Hepatocyte (in vitro differentiated cells): ENCODE measurements around the gene SASH3. TPM values are rescaled to one million over a fixed set of nuclear protein-coding genes. Genes with fewer than 3 reads are reported as not detected.

Experiments used
- DNase-seq: peaks from one replicate; pipeline ENCODE4 v3.0.0-alpha.2; 2016; ENCODE audit warnings: low spot score
- H2AFZ ChIP-seq: fragments of 200-600 bp; sonication (generic); 2 replicates; pipeline ENCODE4 v1.6.0; 2016; ENCODE audit warnings: antibody characterized with exemption, mild to moderate bottlenecking
- H3K27ac ChIP-seq: fragments of 200-600 bp; sonication (generic); 2 replicates; pipeline ENCODE4 v1.5.1; 2016; ENCODE audit warnings: mild to moderate bottlenecking
- H3K27me3 ChIP-seq: fragments of 200-600 bp; sonication (generic); 2 replicates; pipeline ENCODE4 v1.6.1; 2016
- H3K36me3 ChIP-seq: fragments of 200-600 bp; sonication (generic); replicated peaks from 2 replicates; pipeline ENCODE4 v1.5.1; 2016; ENCODE audit warnings: low read depth; ENCODE audit not compliant: insufficient read depth
- H3K4me1 ChIP-seq: fragments of 200-600 bp; sonication (generic); 2 replicates; pipeline ENCODE4 v1.5.1; 2016; ENCODE audit warnings: mild to moderate bottlenecking, moderate library complexity; ENCODE audit not compliant: insufficient read depth
- H3K4me2 ChIP-seq: fragments of 200-600 bp; sonication (generic); 2 replicates; pipeline ENCODE4 v1.6.0; 2016
- H3K4me3 ChIP-seq: fragments of 200-600 bp; sonication (generic); 2 replicates; pipeline ENCODE4 v1.5.1; 2016; ENCODE audit warnings: mild to moderate bottlenecking
- H3K79me2 ChIP-seq: fragments of 200-600 bp; sonication (generic); 2 replicates; pipeline ENCODE4 v1.6.0; 2017; ENCODE audit warnings: mild to moderate bottlenecking
- H3K9me2 ChIP-seq: fragments of 200-600 bp; sonication (generic); replicated peaks from 2 replicates; pipeline ENCODE4 v1.6.0; 2017; ENCODE audit warnings: mild to moderate bottlenecking; ENCODE audit not compliant: insufficient read depth
- H3K9me3 ChIP-seq: fragments of 200-600 bp; sonication (generic); 2 replicates; pipeline ENCODE4 v1.5.1; 2016; ENCODE audit warnings: low read depth, mild to moderate bottlenecking
- H4K20me1 ChIP-seq: fragments of 200-600 bp; sonication (generic); 2 replicates; pipeline ENCODE4 v1.6.0; 2016; ENCODE audit warnings: mild to moderate bottlenecking; ENCODE audit not compliant: insufficient read depth, poor library complexity, severe bottlenecking
- EZH2 ChIP-seq: fragments of 200-600 bp; sonication (generic); IDR thresholded peaks from 2 replicates; pipeline ENCODE4 v1.6.1; 2016; ENCODE audit warnings: antibody characterized with exemption, mild to moderate bottlenecking, borderline replicate concordance
- EZH2phosphoT487 ChIP-seq: fragments of 200-600 bp; sonication (generic); IDR thresholded peaks from one replicate; pipeline ENCODE4 v1.6.1; 2018; ENCODE audit warnings: antibody characterized with exemption, mild to moderate bottlenecking, low read depth, moderate library complexity; ENCODE audit not compliant: unreplicated experiment, severe bottlenecking
- WGBS: methylation state at CpG from one replicate; pipeline ENCODE4 v1.1.6; 2016; ENCODE audit warnings: low lambda C conversion rate; ENCODE audit errors: missing lambda C conversion rate; 5-methylcytosine and 5-hydroxymethylcytosine counted together
- polyA plus RNA-seq: library from polyadenylated mRNA; unstranded; fragments of >200 nt; fragmentation: Nextera tagmentation; extraction: Ambion mirVana; gene quantifications from 2 replicates; pipeline ENCODE4 v1.2.1, GENCODE V29; 2016
- total RNA-seq: library from RNA; depleted of rRNA; stranded (reverse); fragments of >200 nt; gene quantifications from 2 replicates; pipeline ENCODE4 v1.2.3, GENCODE V29; 2014
- TF ChIP-seq, protein P1 (sequence below): fragments of 200-600 bp; sonication (generic); IDR thresholded peaks from 2 replicates; pipeline ENCODE4 v1.5.1; 2016; ENCODE audit warnings: antibody characterized with exemption, mild to moderate bottlenecking; ENCODE audit not compliant: poor library complexity

Gene SASH3
- total and polyA plus RNA-seq, 2 experiments from 2014 or later, result 0.31 to 0.67 TPM

DNA sequence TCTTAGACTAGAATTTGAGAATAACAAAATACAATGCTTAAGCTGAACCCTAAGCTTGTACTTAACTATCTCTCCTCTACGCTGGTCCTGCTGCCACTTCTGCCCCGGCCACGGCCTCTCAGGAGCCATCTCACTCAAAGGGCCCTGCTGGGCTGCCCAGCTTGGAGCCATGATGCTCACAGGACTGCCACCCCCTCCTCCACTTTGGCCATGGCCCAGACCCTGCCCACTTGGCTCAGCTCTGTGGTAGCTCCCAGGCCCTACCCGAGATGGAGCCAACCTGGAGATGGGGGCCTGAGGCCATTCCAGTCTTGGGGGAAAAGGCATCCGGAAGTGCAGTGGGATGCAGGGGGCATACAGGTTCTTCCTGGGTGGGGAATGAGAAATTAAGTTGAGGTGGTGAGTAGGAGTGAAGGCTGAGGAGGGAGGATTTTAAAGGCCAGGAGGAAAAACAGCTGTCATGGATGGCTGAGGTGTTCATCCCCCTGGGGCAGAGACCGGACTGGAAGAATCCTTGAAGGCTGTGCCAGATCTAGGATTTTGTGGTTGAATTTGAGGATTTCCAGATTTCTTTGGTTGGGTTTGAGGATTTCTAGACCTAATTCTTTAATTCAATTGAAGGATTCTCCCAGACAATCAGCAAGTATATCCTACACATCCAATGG lies 824 bp downstream of the SASH3 start:
- Histone ChIP-seq H3K9me2 (no peaks in the 10 kb centered on the region), H3K4me3 (no peak overlapping the region), H3K27me3 (no peaks in the 10 kb centered on the region), H3K27ac (no peak overlapping the region), H3K4me2 (no peak overlapping the region), H2AFZ (no peak overlapping the region), H3K36me3 (no peaks in the 10 kb centered on the region), H3K4me1 (no peaks in the 10 kb centered on the region), H4K20me1 (no peaks in the 10 kb centered on the region), H3K9me3 (no peaks in the 10 kb centered on the region), H3K79me2 (no peaks in the 10 kb centered on the region)
- no peak for DNase-seq
- TF ChIP-seq EZH2phosphoT487, result no peak
- TF ChIP-seq EZH2, result no peak
- TF ChIP-seq, protein P1, sequence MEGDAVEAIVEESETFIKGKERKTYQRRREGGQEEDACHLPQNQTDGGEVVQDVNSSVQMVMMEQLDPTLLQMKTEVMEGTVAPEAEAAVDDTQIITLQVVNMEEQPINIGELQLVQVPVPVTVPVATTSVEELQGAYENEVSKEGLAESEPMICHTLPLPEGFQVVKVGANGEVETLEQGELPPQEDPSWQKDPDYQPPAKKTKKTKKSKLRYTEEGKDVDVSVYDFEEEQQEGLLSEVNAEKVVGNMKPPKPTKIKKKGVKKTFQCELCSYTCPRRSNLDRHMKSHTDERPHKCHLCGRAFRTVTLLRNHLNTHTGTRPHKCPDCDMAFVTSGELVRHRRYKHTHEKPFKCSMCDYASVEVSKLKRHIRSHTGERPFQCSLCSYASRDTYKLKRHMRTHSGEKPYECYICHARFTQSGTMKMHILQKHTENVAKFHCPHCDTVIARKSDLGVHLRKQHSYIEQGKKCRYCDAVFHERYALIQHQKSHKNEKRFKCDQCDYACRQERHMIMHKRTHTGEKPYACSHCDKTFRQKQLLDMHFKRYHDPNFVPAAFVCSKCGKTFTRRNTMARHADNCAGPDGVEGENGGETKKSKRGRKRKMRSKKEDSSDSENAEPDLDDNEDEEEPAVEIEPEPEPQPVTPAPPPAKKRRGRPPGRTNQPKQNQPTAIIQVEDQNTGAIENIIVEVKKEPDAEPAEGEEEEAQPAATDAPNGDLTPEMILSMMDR, result no peak
- 93% methylated on average over 6 of the region's 6 CpGs for WGBS

DNA sequence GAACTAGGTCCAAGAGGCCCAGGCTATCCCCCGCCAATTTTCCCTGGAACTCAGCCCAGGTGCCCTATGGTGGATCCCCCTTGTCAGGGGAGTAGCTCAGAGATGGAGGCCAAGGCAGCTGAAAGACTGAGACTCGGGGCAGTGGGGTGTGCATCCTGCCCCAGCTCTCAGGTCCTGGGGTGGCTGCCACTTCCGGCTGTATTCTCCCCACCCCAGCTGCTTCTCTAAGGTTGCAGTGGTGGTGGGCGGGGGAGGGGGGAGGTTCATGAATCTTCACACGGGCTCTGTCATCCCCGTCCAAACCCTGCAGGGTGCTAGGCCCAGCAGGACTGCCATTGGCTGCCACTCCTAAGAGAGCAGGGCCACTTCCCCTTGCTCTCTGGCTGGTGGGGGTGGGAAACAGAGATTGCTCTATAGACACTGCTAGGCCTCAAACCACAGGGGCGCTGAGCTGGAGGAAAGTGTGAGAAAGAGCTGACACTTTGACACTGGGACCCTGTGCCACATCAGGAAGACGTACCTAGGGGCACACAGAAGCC lies 1.5 kb downstream of the SASH3 start:
- no peak for DNase-seq
- H3K4me3 ChIP-seq, result no peak overlapping the region

DNA sequence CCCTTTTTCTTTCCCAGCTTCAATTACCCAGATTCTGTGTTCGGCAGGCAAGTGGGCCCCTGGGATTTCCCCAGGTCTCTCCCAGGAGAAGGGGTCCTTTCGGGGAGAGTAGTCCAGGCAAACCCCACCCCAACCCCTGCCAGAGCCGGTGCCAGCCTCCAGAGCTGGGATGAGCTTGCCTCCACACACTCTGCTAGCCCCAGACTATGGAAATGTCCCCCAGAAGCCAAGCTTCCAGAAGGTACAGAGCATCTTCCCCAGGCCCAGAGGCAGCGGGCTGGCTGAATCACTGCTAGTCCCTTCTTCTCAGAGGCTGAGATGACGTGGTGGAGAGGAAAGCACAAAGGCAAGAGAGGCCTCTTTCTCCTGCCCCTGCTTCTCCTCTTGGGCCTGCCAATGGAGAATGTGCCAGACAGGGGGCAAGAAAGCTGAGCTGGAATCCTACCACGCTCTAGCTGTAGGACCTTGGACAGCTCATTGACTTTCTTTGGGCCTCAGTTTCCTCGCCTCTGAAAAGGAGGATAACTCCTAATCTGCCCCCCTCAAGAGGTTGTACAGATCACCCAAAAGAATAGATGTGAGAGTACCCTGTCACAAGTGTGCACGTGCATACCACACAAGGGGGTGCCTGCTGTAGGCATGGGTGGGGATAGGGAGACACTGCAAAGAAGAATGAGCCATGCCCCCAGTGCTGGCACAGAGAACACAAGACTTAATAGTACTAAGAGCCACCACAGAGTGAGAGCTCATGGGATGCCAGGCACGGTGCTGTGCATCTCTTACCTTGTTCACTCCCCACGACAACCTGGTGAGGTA lies 2.1 kb downstream of the SASH3 start:
- Histone ChIP-seq H2AFZ (no peak overlapping the region), H3K9me3 (no peaks in the 10 kb centered on the region), H3K4me1 (no peaks in the 10 kb centered on the region), H3K79me2 (no peaks in the 10 kb centered on the region), H3K36me3 (no peaks in the 10 kb centered on the region), H4K20me1 (no peaks in the 10 kb centered on the region), H3K27ac (no peak overlapping the region), H3K4me2 (no peak overlapping the region), H3K9me2 (no peaks in the 10 kb centered on the region), H3K27me3 (no peaks in the 10 kb centered on the region), H3K4me3 (no peak overlapping the region)
- DNase-seq, result no peak
- 77% methylated on average over 10 of the region's 10 CpGs for WGBS
- TF ChIP-seq, protein P1, result no peak
- TF ChIP-seq EZH2phosphoT487 (no peak), EZH2 (no peak)

More for the DNA sequence above, 1.5 kb downstream of the SASH3 start:
- no peaks in the 10 kb centered on the region for H3K4me1 ChIP-seq
- TF ChIP-seq, protein P1, result no peak
- TF ChIP-seq EZH2phosphoT487, result no peak
- TF ChIP-seq EZH2, result no peak
- 70% methylated on average over 5 of the region's 8 CpGs for WGBS
- H3K27me3 ChIP-seq, result no peaks in the 10 kb centered on the region
- no peaks in the 10 kb centered on the region for H3K9me2 ChIP-seq
- no peak overlapping the region for H3K27ac ChIP-seq
- H3K4me2 ChIP-seq, result no peak overlapping the region
- no peaks in the 10 kb centered on the region for H3K9me3 ChIP-seq
- H2AFZ ChIP-seq, result no peak overlapping the region
- no peaks in the 10 kb centered on the region for H4K20me1 ChIP-seq
- no peaks in the 10 kb centered on the region for H3K36me3 ChIP-seq
- H3K79me2 ChIP-seq, result no peaks in the 10 kb centered on the region
